NCI-H2029 treated with DMSO at 0.1 percent for 48 hours (cell line): ENCODE results near the gene KCNAB1.

Experiments used
- DNase-seq: peaks from one replicate; lab custom pipeline; 2025; lab: John Stamatoyannopoulos, UW

KCNAB1 gene

GRCh38 chr3:156576051-156576450 lies 455.7 kb downstream of the KCNAB1 start:
- DNase-seq = no peak

GRCh38 chr3:156576651-156577348 lies 456.4 kb downstream of the KCNAB1 start:
- DNase-seq = no peak

- no peak for DNase-seq
These were observed 457.4 kb downstream of the KCNAB1 start for GRCh38 chr3:156577736-156578135.

GRCh38 chr3:156579427-156579851 lies 459.1 kb downstream of the KCNAB1 start:
- DNase-seq = no peak

- no peak for DNase-seq
These were observed 460.7 kb downstream of the KCNAB1 start for GRCh38 chr3:156581033-156581432.

GRCh38 chr3:156581954-156582353 lies 461.6 kb downstream of the KCNAB1 start:
- DNase-seq = no peak

GRCh38 chr3:156582532-156583183 lies 462.3 kb downstream of the KCNAB1 start:
- DNase-seq = no peak

GRCh38 chr3:156583469-156583868 lies 463.1 kb downstream of the KCNAB1 start:
- no peak for DNase-seq

GRCh38 chr3:156586905-156587759 lies 466.8 kb downstream of the KCNAB1 start:
- no peak for DNase-seq

- no peak for DNase-seq
These were observed 467.3 kb downstream of the KCNAB1 start for GRCh38 chr3:156587760-156588069.
